ENCODE measurements around the gene FAM110D.

DNA sequence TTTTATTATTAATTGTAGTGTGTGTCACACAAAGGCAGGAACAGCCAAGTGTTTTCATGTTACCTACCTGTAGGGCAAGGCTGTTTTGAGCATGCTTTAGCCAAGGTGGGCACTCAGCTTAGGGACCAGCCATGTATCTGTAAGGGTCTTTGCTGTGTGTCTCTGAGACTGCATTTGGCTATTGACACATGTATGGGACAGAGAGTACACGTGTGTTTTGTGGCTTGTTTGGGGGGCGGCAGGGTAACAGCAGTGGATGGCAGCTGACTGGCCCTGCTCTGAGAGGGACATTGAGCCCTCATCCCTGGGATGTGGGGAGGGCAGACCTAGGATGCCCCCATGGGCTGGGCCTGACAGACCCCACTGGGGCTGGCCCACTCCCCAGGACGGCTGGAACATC is 38.4 kb downstream of the FAM110D start:
- TF ChIP-seq, protein P1, sequence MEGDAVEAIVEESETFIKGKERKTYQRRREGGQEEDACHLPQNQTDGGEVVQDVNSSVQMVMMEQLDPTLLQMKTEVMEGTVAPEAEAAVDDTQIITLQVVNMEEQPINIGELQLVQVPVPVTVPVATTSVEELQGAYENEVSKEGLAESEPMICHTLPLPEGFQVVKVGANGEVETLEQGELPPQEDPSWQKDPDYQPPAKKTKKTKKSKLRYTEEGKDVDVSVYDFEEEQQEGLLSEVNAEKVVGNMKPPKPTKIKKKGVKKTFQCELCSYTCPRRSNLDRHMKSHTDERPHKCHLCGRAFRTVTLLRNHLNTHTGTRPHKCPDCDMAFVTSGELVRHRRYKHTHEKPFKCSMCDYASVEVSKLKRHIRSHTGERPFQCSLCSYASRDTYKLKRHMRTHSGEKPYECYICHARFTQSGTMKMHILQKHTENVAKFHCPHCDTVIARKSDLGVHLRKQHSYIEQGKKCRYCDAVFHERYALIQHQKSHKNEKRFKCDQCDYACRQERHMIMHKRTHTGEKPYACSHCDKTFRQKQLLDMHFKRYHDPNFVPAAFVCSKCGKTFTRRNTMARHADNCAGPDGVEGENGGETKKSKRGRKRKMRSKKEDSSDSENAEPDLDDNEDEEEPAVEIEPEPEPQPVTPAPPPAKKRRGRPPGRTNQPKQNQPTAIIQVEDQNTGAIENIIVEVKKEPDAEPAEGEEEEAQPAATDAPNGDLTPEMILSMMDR (IDR thresholded peaks at IDR 0.05), result no peak
- TF ChIP-seq EZH2 (IDR thresholded peaks at IDR 0.05; ENCODE audit: borderline replicate concordance, insufficient read depth, low read depth, low read length, poor library complexity, severe bottlenecking), result no peak

Data from B cell (primary cell).